ENCODE measurements around the gene NCKAP5.

Gene NCKAP5

GRCh38 chr2:133568172-133568571 lies at the start of gene NCKAP5:
NCKAP5 (minus strand) TSS chr2:133568463; CDS start chr2:133517526, 50,937 bp downstream.
- peak; percentile 22 for DNase-seq

- no peak for DNase-seq
These were observed 41.4 kb upstream of the NCKAP5 start for GRCh38 chr2:133609664-133610063.

GRCh38 chr2:133608291-133608690 lies 40.0 kb upstream of the NCKAP5 start:
- no peak for DNase-seq

GRCh38 chr2:133607679-133608078 lies 39.4 kb upstream of the NCKAP5 start:
- DNase-seq, result no peak

GRCh38 chr2:133606616-133607015 lies 38.4 kb upstream of the NCKAP5 start:
- no peak for DNase-seq

GRCh38 chr2:133605766-133606137 lies 37.5 kb upstream of the NCKAP5 start:
- DNase-seq, result no peak

- no peak for DNase-seq
These were observed 36.9 kb upstream of the NCKAP5 start for GRCh38 chr2:133605011-133605765.

GRCh38 chr2:133603109-133603508 lies 34.8 kb upstream of the NCKAP5 start:
- DNase-seq, result no peak

- DNase-seq, result no peak
These were observed 34.3 kb upstream of the NCKAP5 start for GRCh38 chr2:133602538-133602937.

- DNase-seq, result no peak
These were observed 32.1 kb upstream of the NCKAP5 start for GRCh38 chr2:133600266-133600928.

- no peak for DNase-seq
These were observed 31.5 kb upstream of the NCKAP5 start for GRCh38 chr2:133599811-133600210.

- DNase-seq, result no peak
These were observed 31.0 kb upstream of the NCKAP5 start for GRCh38 chr2:133599211-133599803.

GRCh38 chr2:133598769-133599168 lies 30.5 kb upstream of the NCKAP5 start:
- DNase-seq, result no peak

GRCh38 chr2:133596701-133597393 lies 28.6 kb upstream of the NCKAP5 start:
- DNase-seq, result no peak

GRCh38 chr2:133591164-133591563 lies 22.9 kb upstream of the NCKAP5 start:
- DNase-seq, result peak; percentile 80

GRCh38 chr2:133589456-133589855 lies 21.2 kb upstream of the NCKAP5 start:
- DNase-seq, result no peak

- DNase-seq, result no peak
These were observed 19.9 kb upstream of the NCKAP5 start for GRCh38 chr2:133588144-133588543.

- DNase-seq, result no peak
These were observed 18.7 kb upstream of the NCKAP5 start for GRCh38 chr2:133586978-133587377.

- peak; percentile 38 for DNase-seq
These were observed 12.9 kb upstream of the NCKAP5 start for GRCh38 chr2:133581010-133581760.

GRCh38 chr2:133579274-133579673 lies 11.0 kb upstream of the NCKAP5 start:
- DNase-seq, result no peak

- no peak for DNase-seq
These were observed 8.5 kb upstream of the NCKAP5 start for GRCh38 chr2:133576714-133577113.

GRCh38 chr2:133574620-133575019 lies 6.4 kb upstream of the NCKAP5 start:
- DNase-seq, result no peak

GRCh38 chr2:133574186-133574585 lies 5.9 kb upstream of the NCKAP5 start:
- DNase-seq, result no peak
